Measurements from ENCODE around the gene DNER.

DNER gene

GRCh38 chr2:229559986-229560385 lies 154.4 kb downstream of the DNER start:
- Histone ChIP-seq H3K27me3 (ENCODE audit: insufficient read depth, low read length, poor library complexity, severe bottlenecking) (no peaks in the 10 kb centered on the region), H4K20me1 (ENCODE audit: insufficient read depth, low read length, poor library complexity, severe bottlenecking) (no peaks in the 10 kb centered on the region), H3F3A (ENCODE audit: low read depth) (no peaks in the 10 kb centered on the region), H3K4me1 (ENCODE audit: insufficient read depth, low read length, poor library complexity, severe bottlenecking) (no peaks in the 10 kb centered on the region), H3K79me2 (ENCODE audit: insufficient read depth, low read length) (no peaks in the 10 kb centered on the region), H3K9me3 (ENCODE audit: insufficient read depth, low read depth, low read length) (no peaks in the 10 kb centered on the region), H3K4me2 (ENCODE audit: low read depth, low read length, poor library complexity, severe bottlenecking) (no peak overlapping the region), H3K9ac (ENCODE audit: low read depth, low read length, poor library complexity, severe bottlenecking) (no peak overlapping the region), H3K4me3 (ENCODE audit: low read length, poor library complexity, severe bottlenecking) (no peak overlapping the region), H2AFZ (ENCODE audit: low read length) (no peak overlapping the region), H3K36me3 (ENCODE audit: insufficient read depth, low read length) (no peaks in the 10 kb centered on the region), H3K9me2 (replicated peaks; ENCODE audit: low read depth, low read length) (no peaks in the 10 kb centered on the region)
- TF ChIP-seq EZH2phosphoT487 (IDR thresholded peaks at IDR 0.05; ENCODE audit: borderline replicate concordance) (no peak), CTCF (conservative IDR thresholded peaks at IDR 0.05; ENCODE audit: low read length) (no peak)

- H3F3A ChIP-seq (ENCODE audit: low read depth), result no peaks in the 10 kb centered on the region
- no peaks in the 10 kb centered on the region for H3K36me3 ChIP-seq (ENCODE audit: insufficient read depth, low read length)
- no peak for TF ChIP-seq CTCF (conservative IDR thresholded peaks at IDR 0.05; ENCODE audit: low read length)
- TF ChIP-seq EZH2phosphoT487 (IDR thresholded peaks at IDR 0.05; ENCODE audit: borderline replicate concordance), result no peak
- H3K9me3 ChIP-seq (ENCODE audit: insufficient read depth, low read depth, low read length), result no peaks in the 10 kb centered on the region; the same call in 1 of the 2 replicates
- H3K4me1 ChIP-seq (ENCODE audit: insufficient read depth, low read length, poor library complexity, severe bottlenecking), result no peaks in the 10 kb centered on the region
- H3K4me2 ChIP-seq (ENCODE audit: low read depth, low read length, poor library complexity, severe bottlenecking), result no peak overlapping the region
- no peak overlapping the region for H3K4me3 ChIP-seq (ENCODE audit: low read length, poor library complexity, severe bottlenecking)
- H3K27me3 ChIP-seq (ENCODE audit: insufficient read depth, low read length, poor library complexity, severe bottlenecking), result no peaks in the 10 kb centered on the region
- no peak overlapping the region for H2AFZ ChIP-seq (ENCODE audit: low read length)
- no peaks in the 10 kb centered on the region for H3K9me2 ChIP-seq (replicated peaks; ENCODE audit: low read depth, low read length)
- H3K79me2 ChIP-seq (ENCODE audit: insufficient read depth, low read length), result no peaks in the 10 kb centered on the region
- no peaks in the 10 kb centered on the region for H4K20me1 ChIP-seq (ENCODE audit: insufficient read depth, low read length, poor library complexity, severe bottlenecking)
- H3K9ac ChIP-seq (ENCODE audit: low read depth, low read length, poor library complexity, severe bottlenecking), result no peak overlapping the region
Observed at GRCh38 chr2:229553091-229553490, 161.3 kb downstream of the DNER start.

GRCh38 chr2:229543176-229543873 lies 171.0 kb downstream of the DNER start:
- Histone ChIP-seq H3K9ac (ENCODE audit: low read depth, low read length, poor library complexity, severe bottlenecking) (no peak overlapping the region), H3K9me2 (replicated peaks; ENCODE audit: low read depth, low read length) (no peaks in the 10 kb centered on the region), H3F3A (ENCODE audit: low read depth) (no peaks in the 10 kb centered on the region), H2AFZ (ENCODE audit: low read length) (no peak overlapping the region), H3K9me3 (ENCODE audit: insufficient read depth, low read depth, low read length) (no peaks in the 10 kb centered on the region), H3K4me2 (ENCODE audit: low read depth, low read length, poor library complexity, severe bottlenecking) (no peak overlapping the region), H3K36me3 (ENCODE audit: insufficient read depth, low read length) (no peaks in the 10 kb centered on the region), H3K27me3 (ENCODE audit: insufficient read depth, low read length, poor library complexity, severe bottlenecking) (no peaks in the 10 kb centered on the region), H3K4me3 (ENCODE audit: low read length, poor library complexity, severe bottlenecking) (no peak overlapping the region), H3K4me1 (ENCODE audit: insufficient read depth, low read length, poor library complexity, severe bottlenecking) (no peaks in the 10 kb centered on the region), H4K20me1 (ENCODE audit: insufficient read depth, low read length, poor library complexity, severe bottlenecking) (no peaks in the 10 kb centered on the region), H3K79me2 (ENCODE audit: insufficient read depth, low read length) (no peaks in the 10 kb centered on the region)
- no peak for TF ChIP-seq EZH2phosphoT487 (IDR thresholded peaks at IDR 0.05; ENCODE audit: borderline replicate concordance)
- no peak for TF ChIP-seq CTCF (conservative IDR thresholded peaks at IDR 0.05; ENCODE audit: low read length)

All from Loucy (cell line).